MG63 (cell line): Measurements from ENCODE around the gene LMOD3. TPM values are rescaled to one million over a fixed set of nuclear protein-coding genes. Genes with fewer than 3 reads are reported as not detected.

ENCODE experiments used
- DNase-seq: peaks from one replicate; pipeline ENCODE4 v3.0.0-alpha.2; 2020
- H3K27me3 ChIP-seq: fragments of 250-450 bp; sonication (Bioruptor Pico); 2 replicates; pipeline ENCODE4 v1.5.1; 2020; ENCODE audit warnings: mild to moderate bottlenecking, moderate library complexity
- H3K36me3 ChIP-seq: fragments of 250-450 bp; sonication (Bioruptor Pico); 2 replicates; pipeline ENCODE4 v1.5.1; 2020; ENCODE audit warnings: mild to moderate bottlenecking, moderate library complexity
- H3K4me3 ChIP-seq: fragments of 250-450 bp; sonication (Bioruptor Pico); 2 replicates; pipeline ENCODE4 v1.5.1; 2020; ENCODE audit warnings: mild to moderate bottlenecking, moderate library complexity
- H3K9me3 ChIP-seq: fragments of 250-450 bp; sonication (Bioruptor Pico); 2 replicates; pipeline ENCODE4 v1.5.1; 2020; ENCODE audit warnings: mild to moderate bottlenecking, moderate library complexity
- total RNA-seq: library from RNA; depleted of rRNA; stranded (reverse); fragments of >200 nt; shearing (Covaris generic); gene quantifications from 2 replicates; pipeline ENCODE4 v1.2.3, GENCODE V29; 2014; ENCODE audit warnings: low replicate concordance

Gene LMOD3
- total RNA-seq, 1 experiment from 2014 or later, result not detected

DNA sequence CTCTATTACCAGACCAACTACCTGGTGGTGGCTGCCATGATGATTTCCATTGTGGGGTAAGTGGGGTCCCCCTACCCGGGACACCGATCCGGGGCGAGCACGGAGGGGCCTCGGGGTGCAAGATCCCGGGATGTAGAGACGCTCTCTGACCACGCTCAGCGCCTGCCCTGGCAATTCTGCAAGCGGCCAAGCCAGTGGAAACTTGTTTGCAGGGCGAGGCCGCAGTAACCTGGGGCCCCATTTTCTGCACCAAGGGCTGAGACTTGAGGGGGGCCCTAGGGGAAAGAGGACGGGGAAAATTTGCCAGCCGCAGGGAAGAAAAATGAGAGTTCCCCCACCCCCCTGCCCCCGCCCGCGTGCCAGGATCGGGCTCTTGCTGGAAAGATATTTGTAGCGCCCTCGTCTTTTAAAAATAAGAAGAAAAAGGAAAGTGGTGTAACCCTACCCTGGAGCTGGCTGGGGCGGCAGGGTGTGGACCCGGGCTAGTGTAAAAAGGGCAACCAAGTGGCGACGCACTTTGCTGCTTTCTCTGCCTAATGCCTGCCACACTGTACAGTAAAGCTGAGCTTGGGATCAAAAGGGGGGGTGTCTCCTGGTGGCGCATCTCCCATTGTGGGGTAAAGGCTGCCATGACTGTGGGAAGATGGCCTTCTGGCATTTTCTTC is 37.1 kb downstream of the LMOD3 start:
- Histone ChIP-seq H3K4me3 (peak overlapping the region; percentile 78), H3K36me3 (peaks cover 5% of the 10 kb centered on the region; the same call in 1 of the 2 replicates), H3K27me3 (no peaks in the 10 kb centered on the region), H3K9me3 (no peaks in the 10 kb centered on the region)
- peak; percentile 21 for DNase-seq

DNA sequence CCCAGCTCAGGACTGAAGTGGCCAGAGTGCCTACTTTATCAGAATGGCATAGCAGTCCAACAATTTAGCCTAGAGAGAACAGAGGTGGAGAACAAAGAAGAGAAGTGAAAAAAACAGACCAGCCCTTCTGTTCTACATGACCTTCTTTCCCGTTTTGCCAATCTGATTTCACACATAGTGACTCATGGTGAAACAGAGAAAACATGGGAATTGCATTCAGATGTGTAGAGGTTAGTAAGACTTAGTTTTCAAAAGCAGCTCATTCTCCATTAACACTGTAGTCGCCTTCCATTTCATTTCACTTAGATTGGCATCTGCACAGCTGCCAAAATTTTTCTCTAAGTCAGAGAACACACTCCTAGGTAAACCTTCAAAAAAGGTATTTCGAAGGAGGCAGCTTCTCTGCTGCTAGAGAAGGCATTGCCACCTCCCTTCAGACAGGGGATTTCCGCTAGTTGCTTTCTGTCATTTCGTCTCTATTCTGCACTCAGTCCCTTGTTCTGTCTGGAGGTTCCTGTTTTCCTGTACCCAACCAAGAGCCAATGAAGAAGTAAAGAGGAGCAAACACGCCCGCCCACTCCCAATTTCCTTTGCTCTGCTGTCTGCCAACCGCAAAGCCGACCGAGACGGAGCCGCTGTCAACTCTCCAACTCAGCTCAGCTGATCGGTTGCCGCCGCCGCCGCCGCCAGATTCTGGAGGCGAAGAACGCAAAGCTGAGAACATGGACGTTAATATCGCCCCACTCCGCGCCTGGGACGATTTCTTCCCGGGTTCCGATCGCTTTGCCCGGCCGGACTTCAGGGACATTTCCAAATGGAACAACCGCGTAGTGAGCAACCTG is 37.8 kb downstream of the LMOD3 start, which contains the start of gene ARL6IP5:
Gene ARL6IP5, plus strand, starts transcription at position 612 of the 842 bp plus-strand sequence. Its CDS starts 111 bp downstream, at position 723.
- DNase-seq, result peak; percentile 88
- Histone ChIP-seq H3K9me3 (no peaks in the 10 kb centered on the region), H3K27me3 (no peaks in the 10 kb centered on the region), H3K36me3 (peaks cover 5% of the 10 kb centered on the region; the same call in 1 of the 2 replicates), H3K4me3 (peak within 1 kb of the TSS; percentile 78)

DNA sequence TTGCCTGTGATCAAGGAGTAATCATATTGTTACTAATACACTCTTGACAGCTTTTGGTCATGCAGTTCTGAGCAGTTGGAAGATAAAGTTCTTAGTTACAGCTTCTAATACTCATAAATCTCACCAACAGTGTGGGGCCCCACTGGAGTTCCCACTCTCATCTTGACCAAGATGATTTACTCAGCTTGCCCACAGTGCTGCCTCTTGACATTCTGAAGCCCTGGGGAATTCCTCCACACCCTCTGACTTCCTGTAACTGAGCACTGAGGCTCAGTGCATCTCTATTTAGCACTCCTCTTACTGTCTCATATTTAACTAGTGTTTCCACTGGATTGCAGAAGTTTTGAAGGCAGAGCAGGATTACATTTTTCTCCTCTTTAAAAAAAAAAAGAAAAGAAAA is 39.6 kb downstream of the LMOD3 start:
- Histone ChIP-seq H3K4me3 (no peak overlapping the region), H3K9me3 (no peaks in the 10 kb centered on the region), H3K27me3 (no peaks in the 10 kb centered on the region), H3K36me3 (no peaks in the 10 kb centered on the region)
- DNase-seq, result peak; percentile 30

DNA sequence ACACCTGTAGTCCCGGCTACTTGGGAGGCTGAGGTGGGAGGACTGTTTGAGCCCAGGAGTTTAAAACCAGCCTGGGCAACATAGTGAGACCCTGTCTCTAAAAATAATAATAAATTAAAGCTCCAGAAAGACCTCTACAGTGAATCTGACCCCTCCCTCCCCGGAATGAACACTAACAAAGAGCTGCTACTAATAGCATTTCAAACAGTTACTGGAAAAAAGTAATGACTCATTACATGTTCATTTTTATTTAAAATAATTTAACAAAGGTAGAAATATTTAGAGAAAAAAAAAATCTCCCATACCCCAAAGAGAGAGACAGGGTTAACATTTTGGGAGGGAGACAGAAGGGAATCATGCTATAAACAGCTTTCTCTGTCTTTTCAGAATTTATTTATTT is 40.0 kb downstream of the LMOD3 start:
- H3K9me3 ChIP-seq, result no peaks in the 10 kb centered on the region
- H3K36me3 ChIP-seq, result peaks cover under 1% of the 10 kb centered on the region; the same call in 1 of the 2 replicates
- H3K27me3 ChIP-seq, result no peaks in the 10 kb centered on the region
- DNase-seq, result no peak
- no peak overlapping the region for H3K4me3 ChIP-seq

DNA sequence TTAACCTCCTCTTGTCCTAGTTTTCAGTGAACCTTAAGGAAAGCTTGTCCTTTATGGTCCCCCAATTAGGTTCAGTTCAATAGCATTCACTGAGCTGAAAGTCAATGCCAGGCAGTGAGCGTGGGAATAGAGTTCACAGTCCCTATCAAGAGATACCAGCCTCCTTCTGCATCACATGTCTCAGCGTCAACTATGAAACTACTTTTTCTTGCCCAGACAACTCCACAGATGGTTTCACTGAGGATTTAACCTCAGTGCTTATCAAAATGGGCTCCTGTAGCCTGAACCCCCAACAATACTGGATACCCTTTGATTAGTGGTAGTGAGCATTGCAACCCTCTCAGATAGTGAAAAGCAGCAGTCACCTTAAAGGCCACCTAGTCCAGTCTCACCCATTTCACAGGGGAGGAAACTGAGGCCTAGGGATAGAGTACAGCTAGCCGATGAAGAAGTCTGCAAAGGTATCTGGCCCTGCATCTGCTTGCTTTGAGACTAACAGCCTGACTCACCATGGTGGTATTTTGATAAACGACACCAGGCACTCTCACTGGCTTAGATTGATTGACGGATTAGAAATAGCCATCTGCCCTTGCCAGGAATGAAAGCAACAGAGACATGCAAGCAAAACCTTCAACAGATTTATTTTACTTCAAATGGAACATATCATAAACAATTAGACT is 40.7 kb downstream of the LMOD3 start:
- DNase-seq, result no peak
- no peak overlapping the region for H3K4me3 ChIP-seq
- H3K36me3 ChIP-seq, result peaks cover 3% of the 10 kb centered on the region; the same call in 1 of the 2 replicates
- H3K9me3 ChIP-seq, result no peaks in the 10 kb centered on the region
- no peaks in the 10 kb centered on the region for H3K27me3 ChIP-seq

DNA sequence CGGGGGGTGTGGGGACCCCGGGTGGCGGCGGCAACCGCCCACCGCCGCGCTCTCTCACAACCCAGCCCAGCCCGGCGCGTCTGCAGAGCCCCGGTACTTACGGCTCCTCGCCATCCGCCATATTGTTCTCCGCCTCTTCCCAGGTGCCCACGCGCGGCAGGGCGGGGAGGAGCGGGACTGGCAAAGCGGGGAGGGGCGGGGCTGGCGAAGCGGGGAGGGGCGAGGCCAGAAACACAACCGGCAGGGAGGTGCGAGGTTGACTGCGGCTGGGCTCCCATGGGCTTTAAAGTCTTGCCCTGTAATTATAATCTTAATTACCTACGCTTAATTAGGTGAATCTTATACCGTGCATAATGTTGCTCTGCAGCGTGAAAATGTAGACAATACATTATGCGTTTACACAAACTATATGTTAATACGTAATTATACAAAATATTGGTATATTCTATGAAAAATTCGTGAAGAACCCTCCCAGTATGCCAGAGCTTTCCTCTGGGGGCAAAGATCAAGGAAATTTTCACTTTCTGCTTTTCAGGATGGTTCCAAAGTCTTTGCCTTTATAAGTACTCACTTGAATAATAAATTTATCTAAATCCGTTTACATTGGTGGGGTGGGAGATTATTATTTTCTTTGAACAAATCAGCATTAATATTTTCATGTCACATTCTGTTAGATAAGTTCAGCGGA is 42.0 kb downstream of the LMOD3 start, which contains the start of gene UBA3:
Gene UBA3, minus strand, starts transcription at position 133 of the 688 bp plus-strand sequence. Its CDS starts 12 bp downstream, at position 121.
- peak; percentile 82 for DNase-seq

DNA sequence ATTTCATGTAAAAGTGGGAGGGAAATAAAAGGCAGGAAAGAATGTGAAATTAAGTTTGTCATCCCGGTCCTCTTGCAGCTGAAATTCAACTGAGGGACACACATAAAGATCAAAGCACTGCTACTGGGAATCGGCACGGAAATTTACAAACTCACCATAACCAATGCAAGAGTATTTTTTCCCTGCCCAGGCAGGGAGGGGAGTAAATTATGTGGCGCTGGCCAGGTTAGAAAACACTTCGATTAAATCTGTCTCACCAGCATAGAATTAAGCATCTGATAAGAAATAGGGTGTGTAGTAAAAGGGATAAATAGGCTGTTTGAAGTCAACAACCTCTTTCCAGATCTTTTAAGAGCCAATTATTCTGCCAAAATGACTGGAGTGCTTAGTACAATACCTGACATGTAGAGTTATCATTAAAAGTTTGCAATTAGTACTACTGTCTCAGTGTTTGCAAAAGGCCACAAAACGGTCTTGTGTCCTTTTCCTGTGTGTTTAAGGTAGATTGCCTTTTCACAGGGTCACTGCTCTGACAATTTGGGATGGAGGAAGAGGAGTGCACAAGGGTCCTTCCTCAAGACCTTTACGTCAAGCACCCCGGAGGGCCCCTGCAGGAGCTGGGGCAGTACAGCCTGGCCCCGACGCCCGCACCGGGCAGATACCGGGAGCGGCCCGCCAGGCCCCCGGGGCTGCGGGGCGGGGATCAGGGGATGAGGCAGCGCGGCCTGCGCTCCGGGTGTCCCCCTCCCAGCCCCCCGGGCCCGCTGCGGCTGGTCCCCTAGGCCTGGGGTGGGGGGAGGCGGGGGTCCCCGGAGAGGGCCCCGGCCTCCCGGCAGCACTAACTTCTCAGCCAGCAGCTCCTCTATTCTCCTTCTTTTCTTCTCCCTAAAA is 42.9 kb downstream of the LMOD3 start:
- H3K4me3 ChIP-seq, result peak overlapping the region; percentile 60
- no peaks in the 10 kb centered on the region for H3K27me3 ChIP-seq
- no peaks in the 10 kb centered on the region for H3K9me3 ChIP-seq
- peaks cover 6% of the 10 kb centered on the region for H3K36me3 ChIP-seq
- peak; percentile 23 for DNase-seq

More for the DNA sequence above, 42.0 kb downstream of the LMOD3 start, which contains the start of gene UBA3:
- no peaks in the 10 kb centered on the region for H3K27me3 ChIP-seq
- peaks cover 3% of the 10 kb centered on the region; the same call in 1 of the 2 replicates for H3K36me3 ChIP-seq
- peak within 1 kb of the TSS; percentile 60 for H3K4me3 ChIP-seq
- no peaks in the 10 kb centered on the region for H3K9me3 ChIP-seq

DNA sequence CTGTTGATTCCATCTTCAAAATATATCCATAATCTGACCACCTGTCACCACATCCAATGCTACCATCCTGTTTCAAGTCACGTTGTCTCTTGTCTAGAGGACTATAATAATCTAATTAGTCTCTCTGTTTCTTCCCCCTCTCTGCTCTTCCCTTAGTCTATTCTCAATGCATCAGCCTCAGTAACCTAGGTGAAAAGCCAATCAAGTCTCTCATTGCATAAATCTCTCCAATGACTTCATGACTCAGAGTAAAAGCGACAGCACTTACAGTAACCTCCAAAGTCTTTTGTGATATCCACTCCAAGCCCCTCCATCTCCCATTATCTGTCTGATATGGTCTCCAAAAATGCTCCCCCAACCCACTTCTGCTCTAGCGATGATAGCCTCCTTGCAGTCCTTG is 49.5 kb downstream of the LMOD3 start:
- no peak for DNase-seq
- Histone ChIP-seq H3K9me3 (no peaks in the 10 kb centered on the region), H3K36me3 (peaks cover 9% of the 10 kb centered on the region)

DNA sequence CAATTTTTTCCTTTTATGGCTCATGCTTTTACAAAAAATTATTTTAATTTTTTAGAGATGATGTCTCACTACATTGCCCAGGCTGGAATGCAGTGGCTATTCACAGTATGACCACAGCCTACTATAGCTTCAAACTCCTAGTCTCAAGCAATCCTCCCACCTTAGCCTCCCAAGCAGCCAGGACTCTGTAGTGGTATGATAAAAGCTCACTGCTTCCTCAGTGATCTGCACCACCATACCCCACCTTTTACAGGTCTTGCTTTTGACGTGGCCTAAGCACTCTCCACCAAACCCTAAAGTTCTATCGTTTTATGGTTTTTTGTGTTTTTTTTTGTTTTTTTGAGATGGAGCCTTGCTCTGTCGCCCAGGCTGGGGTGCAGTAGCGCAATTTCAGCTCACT is 56.3 kb downstream of the LMOD3 start:
- H3K4me3 ChIP-seq, result no peak overlapping the region
- no peaks in the 10 kb centered on the region for H3K27me3 ChIP-seq
- H3K9me3 ChIP-seq, result no peaks in the 10 kb centered on the region
- no peak for DNase-seq
- H3K36me3 ChIP-seq, result peaks cover 18% of the 10 kb centered on the region

More for the DNA sequence above, 49.5 kb downstream of the LMOD3 start:
- Histone ChIP-seq H3K4me3 (no peak overlapping the region), H3K27me3 (no peaks in the 10 kb centered on the region)

DNA sequence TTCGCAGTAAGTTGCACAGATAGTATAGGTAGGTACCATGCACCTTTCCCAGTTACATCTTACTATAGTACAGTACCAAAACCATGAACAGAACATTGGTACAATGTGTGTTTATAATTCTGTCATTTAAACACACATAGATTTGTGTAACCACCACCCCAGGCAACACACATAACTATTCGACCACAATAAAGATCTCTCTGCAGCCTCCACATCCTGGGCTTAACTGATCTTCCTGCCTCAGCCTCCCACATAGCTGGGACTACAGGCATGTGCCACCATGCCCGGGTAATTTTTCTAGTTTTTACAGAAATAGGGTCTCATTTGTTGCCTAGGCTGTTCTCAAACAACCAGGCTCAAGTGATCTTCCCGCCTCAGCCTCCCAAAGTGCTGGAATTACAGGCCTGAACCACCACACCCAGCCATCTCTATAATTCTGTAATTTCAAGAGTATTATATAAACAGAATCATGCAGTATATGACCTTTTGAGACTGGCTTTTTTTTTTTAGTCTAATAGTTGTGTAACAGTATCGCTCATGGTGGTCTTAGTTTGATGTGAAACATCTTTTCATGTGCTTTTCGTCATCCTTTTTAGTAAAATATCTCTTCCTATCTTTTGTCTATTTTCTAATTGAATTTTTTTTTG is 57.0 kb downstream of the LMOD3 start:
- Histone ChIP-seq H3K9me3 (no peaks in the 10 kb centered on the region), H3K4me3 (no peak overlapping the region), H3K27me3 (no peaks in the 10 kb centered on the region), H3K36me3 (peaks cover 20% of the 10 kb centered on the region)
- DNase-seq, result no peak

DNA sequence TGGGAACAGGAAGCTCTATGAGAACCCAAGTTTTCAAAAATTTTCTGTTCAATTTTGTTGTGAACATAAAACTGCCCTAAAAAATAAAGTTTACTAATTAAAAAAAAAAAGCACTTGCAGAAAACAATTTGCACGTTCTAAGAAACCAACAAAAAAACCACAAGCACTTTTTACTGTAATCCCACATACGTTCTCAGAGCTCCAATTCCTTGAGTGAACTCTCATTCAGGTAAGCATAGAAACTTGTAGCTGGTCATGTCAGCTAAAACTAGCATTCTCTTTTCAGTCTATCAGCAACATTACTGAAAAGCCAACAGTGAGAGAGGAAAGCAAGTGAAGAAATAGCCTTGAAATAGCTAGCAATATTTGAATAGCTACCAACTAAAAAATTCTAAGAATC is 58.8 kb downstream of the LMOD3 start:
- H3K27me3 ChIP-seq, result no peaks in the 10 kb centered on the region

DNA sequence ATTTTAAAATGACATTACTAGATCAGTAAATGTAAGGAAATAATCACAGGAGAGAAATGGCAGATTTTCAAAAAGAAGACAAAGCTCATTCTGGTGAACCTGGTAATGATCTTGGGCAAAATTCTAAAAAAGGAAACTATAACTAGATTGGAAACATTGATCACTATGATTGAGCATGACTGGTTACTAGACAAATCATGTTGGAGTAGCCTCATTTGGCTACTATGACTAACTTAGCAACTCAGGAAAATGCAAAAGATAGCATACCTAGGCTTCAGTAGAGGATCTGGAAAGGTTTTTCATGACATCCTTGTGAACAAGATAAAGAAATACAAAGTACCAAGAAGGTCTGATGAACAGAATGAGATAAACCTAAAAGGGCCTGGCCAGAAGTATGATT is 62.7 kb downstream of the LMOD3 start:
- DNase-seq, result no peak
- no peaks in the 10 kb centered on the region for H3K27me3 ChIP-seq
- H3K36me3 ChIP-seq, result peaks cover 38% of the 10 kb centered on the region
- no peak overlapping the region for H3K4me3 ChIP-seq
- H3K9me3 ChIP-seq, result no peaks in the 10 kb centered on the region

More for the DNA sequence above, 58.8 kb downstream of the LMOD3 start:
- Histone ChIP-seq H3K9me3 (no peaks in the 10 kb centered on the region), H3K36me3 (peaks cover 27% of the 10 kb centered on the region), H3K4me3 (no peak overlapping the region)
- no peak for DNase-seq

DNA sequence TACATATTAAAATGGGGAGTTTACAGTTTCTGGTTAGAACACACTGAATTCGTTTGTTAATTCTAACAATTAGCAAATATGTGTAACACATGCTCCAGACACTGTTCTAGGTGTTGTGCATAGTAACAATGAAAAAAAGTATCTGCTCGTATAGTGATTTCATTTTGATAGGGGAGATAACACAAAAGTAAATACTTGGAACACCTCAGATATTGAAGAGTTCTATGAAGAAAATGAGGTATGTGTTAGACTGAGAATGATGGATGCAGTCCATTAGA is 63.5 kb downstream of the LMOD3 start:
- no peaks in the 10 kb centered on the region for H3K27me3 ChIP-seq
- H3K36me3 ChIP-seq, result peaks cover 40% of the 10 kb centered on the region
- no peak overlapping the region for H3K4me3 ChIP-seq
- DNase-seq, result no peak
- H3K9me3 ChIP-seq, result no peaks in the 10 kb centered on the region

DNA sequence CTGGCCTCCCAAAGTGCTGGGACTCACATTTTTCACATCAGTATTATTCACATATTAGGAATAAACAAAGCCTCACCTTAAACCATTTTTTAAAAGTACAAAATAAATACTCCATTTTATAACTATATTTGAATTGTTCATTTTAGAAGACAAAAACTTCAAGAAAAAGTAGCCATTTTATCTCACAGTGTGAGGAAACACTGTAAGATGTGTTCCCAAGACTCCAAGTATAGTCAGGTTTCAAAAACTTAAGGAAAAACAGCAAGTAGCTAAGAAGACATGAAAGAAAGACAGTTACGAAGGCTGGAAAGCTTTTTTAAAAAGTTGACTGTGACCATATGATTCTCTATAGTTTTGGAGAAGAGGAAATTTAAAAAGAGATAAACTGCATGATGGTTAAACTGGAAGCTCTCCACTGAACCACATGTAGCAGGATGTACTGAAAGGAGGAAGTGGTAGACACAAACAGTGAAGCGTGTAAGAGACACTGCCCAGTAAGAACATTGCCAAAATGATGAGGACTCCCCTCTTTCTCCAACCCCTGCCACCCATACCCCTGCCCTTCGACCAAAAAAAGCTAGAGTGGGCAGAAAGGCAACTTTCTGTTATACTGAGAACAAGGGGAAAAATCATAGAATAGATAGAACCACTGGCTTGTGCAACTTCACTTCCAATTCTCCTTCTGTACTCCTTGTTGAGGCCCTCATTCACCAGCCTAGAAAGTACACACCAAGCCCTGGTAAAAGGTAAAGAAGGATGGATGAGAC is 64.0 kb downstream of the LMOD3 start:
- Histone ChIP-seq H3K4me3 (no peak overlapping the region), H3K9me3 (no peaks in the 10 kb centered on the region), H3K27me3 (no peaks in the 10 kb centered on the region), H3K36me3 (peaks cover 40% of the 10 kb centered on the region)
- no peak for DNase-seq
